ENCODE data around the gene DOCK1.

The DOCK1 gene

GRCh38 chr10:127420138-127420684, 515.0 kb downstream of the DOCK1 start:
- H3K27me3 ChIP-seq (ENCODE audit: insufficient read depth, low read length, poor library complexity, severe bottlenecking) = no peaks in the 10 kb centered on the region
- no peak overlapping the region for H2AFZ ChIP-seq (ENCODE audit: low read length)
- no peak overlapping the region for H3K4me3 ChIP-seq (ENCODE audit: low read length, poor library complexity, severe bottlenecking)
- H3K9me3 ChIP-seq (ENCODE audit: insufficient read depth, low read depth, low read length) = peaks cover 6% of the 10 kb centered on the region; the same call in 1 of the 2 replicates
- H3K4me2 ChIP-seq (ENCODE audit: low read depth, low read length, poor library complexity, severe bottlenecking) = no peak overlapping the region
- no peaks in the 10 kb centered on the region for H3K4me1 ChIP-seq (ENCODE audit: insufficient read depth, low read length, poor library complexity, severe bottlenecking)
- H4K20me1 ChIP-seq (ENCODE audit: insufficient read depth, low read length, poor library complexity, severe bottlenecking) = no peaks in the 10 kb centered on the region
- no peak overlapping the region for H3K9ac ChIP-seq (ENCODE audit: low read depth, low read length, poor library complexity, severe bottlenecking)
- no peaks in the 10 kb centered on the region for H3K9me2 ChIP-seq (replicated peaks; ENCODE audit: low read depth, low read length)
- H3K36me3 ChIP-seq (ENCODE audit: insufficient read depth, low read length) = no peaks in the 10 kb centered on the region
- no peaks in the 10 kb centered on the region for H3K79me2 ChIP-seq (ENCODE audit: insufficient read depth, low read length)
- H3F3A ChIP-seq (ENCODE audit: low read depth) = no peaks in the 10 kb centered on the region
- TF ChIP-seq CTCF (conservative IDR thresholded peaks at IDR 0.05; ENCODE audit: low read length) = no peak
- no peak for TF ChIP-seq EZH2phosphoT487 (IDR thresholded peaks at IDR 0.05; ENCODE audit: borderline replicate concordance)

GRCh38 chr10:127423218-127423915, 518.1 kb downstream of the DOCK1 start:
- no peaks in the 10 kb centered on the region for H4K20me1 ChIP-seq (ENCODE audit: insufficient read depth, low read length, poor library complexity, severe bottlenecking)
- no peaks in the 10 kb centered on the region for H3K36me3 ChIP-seq (ENCODE audit: insufficient read depth, low read length)
- TF ChIP-seq CTCF (conservative IDR thresholded peaks at IDR 0.05; ENCODE audit: low read length) = no peak
- TF ChIP-seq EZH2phosphoT487 (IDR thresholded peaks at IDR 0.05; ENCODE audit: borderline replicate concordance) = no peak
- no peaks in the 10 kb centered on the region for H3F3A ChIP-seq (ENCODE audit: low read depth)
- H3K9me3 ChIP-seq (ENCODE audit: insufficient read depth, low read depth, low read length) = peaks cover 5% of the 10 kb centered on the region; the same call in 1 of the 2 replicates
- no peak overlapping the region for H3K9ac ChIP-seq (ENCODE audit: low read depth, low read length, poor library complexity, severe bottlenecking)
- H3K4me2 ChIP-seq (ENCODE audit: low read depth, low read length, poor library complexity, severe bottlenecking) = no peak overlapping the region
- no peak overlapping the region for H2AFZ ChIP-seq (ENCODE audit: low read length)
- H3K4me1 ChIP-seq (ENCODE audit: insufficient read depth, low read length, poor library complexity, severe bottlenecking) = no peaks in the 10 kb centered on the region
- no peaks in the 10 kb centered on the region for H3K9me2 ChIP-seq (replicated peaks; ENCODE audit: low read depth, low read length)
- H3K27me3 ChIP-seq (ENCODE audit: insufficient read depth, low read length, poor library complexity, severe bottlenecking) = no peaks in the 10 kb centered on the region
- no peak overlapping the region for H3K4me3 ChIP-seq (ENCODE audit: low read length, poor library complexity, severe bottlenecking)
- H3K79me2 ChIP-seq (ENCODE audit: insufficient read depth, low read length) = no peaks in the 10 kb centered on the region

- H3K4me2 ChIP-seq (ENCODE audit: low read depth, low read length, poor library complexity, severe bottlenecking) = no peak overlapping the region
- TF ChIP-seq EZH2phosphoT487 (IDR thresholded peaks at IDR 0.05; ENCODE audit: borderline replicate concordance) (no peak), CTCF (conservative IDR thresholded peaks at IDR 0.05; ENCODE audit: low read length) (no peak)
- peaks cover 5% of the 10 kb centered on the region; the same call in 1 of the 2 replicates for H3K9me3 ChIP-seq (ENCODE audit: insufficient read depth, low read depth, low read length)
- H3K9ac ChIP-seq (ENCODE audit: low read depth, low read length, poor library complexity, severe bottlenecking) = no peak overlapping the region
- H3F3A ChIP-seq (ENCODE audit: low read depth) = no peaks in the 10 kb centered on the region
- no peak overlapping the region for H2AFZ ChIP-seq (ENCODE audit: low read length)
- no peak overlapping the region for H3K4me3 ChIP-seq (ENCODE audit: low read length, poor library complexity, severe bottlenecking)
- H3K79me2 ChIP-seq (ENCODE audit: insufficient read depth, low read length) = no peaks in the 10 kb centered on the region
- H3K27me3 ChIP-seq (ENCODE audit: insufficient read depth, low read length, poor library complexity, severe bottlenecking) = no peaks in the 10 kb centered on the region
- no peaks in the 10 kb centered on the region for H3K36me3 ChIP-seq (ENCODE audit: insufficient read depth, low read length)
- no peaks in the 10 kb centered on the region for H4K20me1 ChIP-seq (ENCODE audit: insufficient read depth, low read length, poor library complexity, severe bottlenecking)
- no peaks in the 10 kb centered on the region for H3K9me2 ChIP-seq (replicated peaks; ENCODE audit: low read depth, low read length)
- no peaks in the 10 kb centered on the region for H3K4me1 ChIP-seq (ENCODE audit: insufficient read depth, low read length, poor library complexity, severe bottlenecking)
These were observed 519.5 kb downstream of the DOCK1 start for GRCh38 chr10:127424594-127425264.
